Gastroesophageal sphincter (tissue), 3 donors: ENCODE results near the gene PPM1N.

ENCODE experiments used
- POLR2A ChIP-seq, 2 donors: fragments of 450-650 bp; IDR thresholded peaks; one replicate each; pipeline ENCODE4 v1.6.1; 2017; ENCODE audit warnings: antibody characterized with exemption in 2 of 2, mild to moderate bottlenecking in 2 of 2, moderate library complexity in 1 of 2
- TF ChIP-seq, protein P1 (sequence below), 4 experiments: fragments of 200-600 bp in 2 of 4; fragments of 450-650 bp in 2 of 4; sonication (generic) in 1 of 4; IDR thresholded peaks; one replicate each; pipeline ENCODE4 v1.5.1; 2017 to 2019; ENCODE audit warnings: antibody characterized with exemption in 4 of 4, mild to moderate bottlenecking in 2 of 4, moderate library complexity in 2 of 4

GRCh38 chr19:45505996-45506245 is 7.7 kb downstream of the PPM1N start:
- TF ChIP-seq, protein P1, sequence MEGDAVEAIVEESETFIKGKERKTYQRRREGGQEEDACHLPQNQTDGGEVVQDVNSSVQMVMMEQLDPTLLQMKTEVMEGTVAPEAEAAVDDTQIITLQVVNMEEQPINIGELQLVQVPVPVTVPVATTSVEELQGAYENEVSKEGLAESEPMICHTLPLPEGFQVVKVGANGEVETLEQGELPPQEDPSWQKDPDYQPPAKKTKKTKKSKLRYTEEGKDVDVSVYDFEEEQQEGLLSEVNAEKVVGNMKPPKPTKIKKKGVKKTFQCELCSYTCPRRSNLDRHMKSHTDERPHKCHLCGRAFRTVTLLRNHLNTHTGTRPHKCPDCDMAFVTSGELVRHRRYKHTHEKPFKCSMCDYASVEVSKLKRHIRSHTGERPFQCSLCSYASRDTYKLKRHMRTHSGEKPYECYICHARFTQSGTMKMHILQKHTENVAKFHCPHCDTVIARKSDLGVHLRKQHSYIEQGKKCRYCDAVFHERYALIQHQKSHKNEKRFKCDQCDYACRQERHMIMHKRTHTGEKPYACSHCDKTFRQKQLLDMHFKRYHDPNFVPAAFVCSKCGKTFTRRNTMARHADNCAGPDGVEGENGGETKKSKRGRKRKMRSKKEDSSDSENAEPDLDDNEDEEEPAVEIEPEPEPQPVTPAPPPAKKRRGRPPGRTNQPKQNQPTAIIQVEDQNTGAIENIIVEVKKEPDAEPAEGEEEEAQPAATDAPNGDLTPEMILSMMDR (IDR thresholded peaks at IDR 0.05) = no peak
- no peak for TF ChIP-seq POLR2A (IDR thresholded peaks at IDR 0.05)
